ENCODE data around the gene PRMT1.
A peak's percentile ranks its signal among the peaks of the same experiment; 100 is the strongest.

The PRMT1 gene

GRCh38 chr19:49669516-49669915 lies 7.6 kb upstream of the PRMT1 start:
- CTCF ChIA-PET = interaction anchor here (4.8 kb wide), 1 partner anchor 162 kb away, joined by 26 read pairs; no protein-coding TSS in a partner anchor
- Mint-ChIP-seq H3K9me3 (no peaks in the 10 kb centered on the region), H3K27ac (no peak overlapping the region), H3K36me3 (peaks cover 34% of the 10 kb centered on the region), H3K4me1 (peaks cover 32% of the 10 kb centered on the region), H3K27me3 (no peaks in the 10 kb centered on the region), H3K4me3 (no peak overlapping the region)
- no peak for DNase-seq

DNA sequence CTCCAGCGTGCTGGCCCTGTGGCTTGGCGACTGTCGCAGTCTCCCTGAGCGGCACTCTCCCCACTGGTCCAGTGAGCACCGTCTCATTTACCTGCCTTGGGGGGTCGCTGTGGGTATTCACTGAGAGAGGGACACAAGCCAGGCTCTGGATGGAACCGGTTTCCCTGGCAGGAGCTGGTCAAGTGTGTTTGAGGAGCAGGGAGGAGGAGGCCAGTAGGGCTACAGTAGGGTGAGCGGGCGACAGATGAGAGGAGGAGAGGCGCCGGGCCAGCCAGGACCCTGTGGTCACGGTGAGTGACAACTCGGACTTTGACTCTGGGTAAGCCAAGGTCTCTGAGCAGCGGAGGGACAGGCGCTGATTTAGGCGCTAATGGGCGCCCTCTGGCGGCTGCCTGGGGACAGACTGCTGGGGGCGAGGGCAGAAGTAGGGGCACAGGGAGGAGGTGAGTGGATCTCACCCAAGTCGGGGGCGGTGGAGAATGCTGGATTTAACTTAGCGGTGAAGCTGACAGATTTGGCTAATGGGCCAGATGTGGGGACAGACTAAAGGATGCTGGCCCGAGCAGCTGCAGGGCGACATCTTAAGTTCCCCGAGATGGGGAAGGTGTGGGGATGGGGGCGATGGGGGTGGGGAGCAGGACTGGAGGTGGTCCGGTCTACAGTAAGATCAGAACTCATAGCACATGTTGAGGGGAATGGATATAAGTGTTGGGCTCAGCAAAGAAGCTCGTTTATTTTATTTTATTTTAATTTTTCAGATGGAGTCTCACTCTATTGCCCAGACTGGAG lies 4.7 kb upstream of the PRMT1 start:
- peak; percentile 82 for DNase-seq
- Mint-ChIP-seq H3K4me3 (no peak overlapping the region), H3K27ac (no peak overlapping the region), H3K27me3 (no peaks in the 10 kb centered on the region), H3K9me3 (no peaks in the 10 kb centered on the region), H3K4me1 (peaks cover 26% of the 10 kb centered on the region), H3K36me3 (peaks cover 22% of the 10 kb centered on the region)
- CTCF ChIA-PET = interaction anchor here (0.7 to 4.8 kb wide), 14 partner anchors 8 to 170 kb away, joined by 3 to 26 read pairs (median 4); partner anchors contain the start of genes NOSIP, PRRG2 and RRAS

GRCh38 chr19:49676136-49676783 lies 811 bp upstream of the PRMT1 start:
- H3K36me3 Mint-ChIP-seq = peaks cover 12% of the 10 kb centered on the region
- no peak for DNase-seq
- H3K4me3 Mint-ChIP-seq = peak overlapping the region; percentile 90
- H3K9me3 Mint-ChIP-seq = no peaks in the 10 kb centered on the region
- CTCF ChIA-PET = interaction anchor here (0.9 to 7.4 kb wide), 7 partner anchors 8 to 450 kb away, joined by 3 to 78 read pairs (median 5); partner anchors contain the start of genes RRAS and SCAF1
- H3K27me3 Mint-ChIP-seq = no peaks in the 10 kb centered on the region
- peaks cover 44% of the 10 kb centered on the region for H3K4me1 Mint-ChIP-seq
- peak overlapping the region; percentile 97 for H3K27ac Mint-ChIP-seq

GRCh38 chr19:49676784-49677230 lies 264 bp upstream of the PRMT1 start:
- peaks cover 42% of the 10 kb centered on the region for H3K4me1 Mint-ChIP-seq
- H3K27ac Mint-ChIP-seq = peak overlapping the region; percentile 97
- no peaks in the 10 kb centered on the region for H3K27me3 Mint-ChIP-seq
- H3K4me3 Mint-ChIP-seq = peak overlapping the region; percentile 90
- H3K36me3 Mint-ChIP-seq = peaks cover 11% of the 10 kb centered on the region
- no peaks in the 10 kb centered on the region for H3K9me3 Mint-ChIP-seq
- CTCF ChIA-PET = interaction anchor here (0.9 to 7.4 kb wide), 8 partner anchors 9 to 171 kb away, joined by 3 to 78 read pairs (median 4); partner anchors contain the start of genes RRAS and SCAF1
- peak; percentile 99 for DNase-seq

DNA sequence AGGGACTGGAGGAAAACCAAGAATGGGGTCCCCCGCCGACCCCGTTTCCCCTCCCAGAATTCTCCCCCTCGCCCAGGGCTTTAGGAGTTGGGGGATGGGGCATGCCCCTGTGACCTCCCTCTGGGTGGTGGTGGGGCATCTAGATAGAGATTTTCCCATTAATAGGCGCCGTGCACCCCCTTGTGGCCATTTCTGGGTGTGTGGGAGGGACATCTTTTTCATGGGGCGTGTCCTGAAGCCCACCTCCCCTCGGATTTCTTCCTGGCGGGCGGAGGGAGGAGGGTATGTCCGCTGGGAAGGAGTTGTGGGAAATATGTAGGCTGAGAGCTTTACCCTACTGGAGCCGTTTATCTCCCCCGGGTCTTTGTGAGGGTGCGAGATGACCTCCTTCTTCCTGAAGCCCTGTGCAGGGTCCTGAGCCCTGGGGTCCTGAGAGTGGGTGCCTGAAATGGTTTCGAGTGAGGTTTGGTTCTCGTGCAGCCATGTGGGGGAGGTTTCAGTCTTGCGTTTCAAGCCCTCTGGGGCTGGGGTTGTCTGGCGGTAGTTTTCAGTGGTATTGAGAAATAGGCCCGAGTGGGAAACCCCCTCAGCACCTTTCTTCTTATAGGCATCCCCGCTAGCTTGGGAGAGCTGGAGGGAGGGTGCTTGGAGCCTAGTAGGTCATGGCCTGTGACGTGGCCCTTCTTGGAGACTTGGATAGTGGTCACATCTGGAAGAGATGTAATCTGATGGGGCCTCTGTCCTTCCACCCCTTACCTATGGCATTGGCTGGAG lies 1.0 kb downstream of the PRMT1 start:
- no peaks in the 10 kb centered on the region for H3K9me3 Mint-ChIP-seq
- H3K4me1 Mint-ChIP-seq = peaks cover 36% of the 10 kb centered on the region
- peak overlapping the region; percentile 90 for H3K27ac Mint-ChIP-seq
- H3K4me3 Mint-ChIP-seq = peak overlapping the region; percentile 83
- H3K36me3 Mint-ChIP-seq = peaks cover 12% of the 10 kb centered on the region
- DNase-seq = peak; percentile 88
- H3K27me3 Mint-ChIP-seq = no peaks in the 10 kb centered on the region
- CTCF ChIA-PET = interaction anchor here (0.5 to 7.4 kb wide), 12 partner anchors 8 to 201 kb away, joined by 3 to 78 read pairs (median 3); partner anchors contain the start of genes NOSIP, PRRG2, RCN3 and RRAS

DNA sequence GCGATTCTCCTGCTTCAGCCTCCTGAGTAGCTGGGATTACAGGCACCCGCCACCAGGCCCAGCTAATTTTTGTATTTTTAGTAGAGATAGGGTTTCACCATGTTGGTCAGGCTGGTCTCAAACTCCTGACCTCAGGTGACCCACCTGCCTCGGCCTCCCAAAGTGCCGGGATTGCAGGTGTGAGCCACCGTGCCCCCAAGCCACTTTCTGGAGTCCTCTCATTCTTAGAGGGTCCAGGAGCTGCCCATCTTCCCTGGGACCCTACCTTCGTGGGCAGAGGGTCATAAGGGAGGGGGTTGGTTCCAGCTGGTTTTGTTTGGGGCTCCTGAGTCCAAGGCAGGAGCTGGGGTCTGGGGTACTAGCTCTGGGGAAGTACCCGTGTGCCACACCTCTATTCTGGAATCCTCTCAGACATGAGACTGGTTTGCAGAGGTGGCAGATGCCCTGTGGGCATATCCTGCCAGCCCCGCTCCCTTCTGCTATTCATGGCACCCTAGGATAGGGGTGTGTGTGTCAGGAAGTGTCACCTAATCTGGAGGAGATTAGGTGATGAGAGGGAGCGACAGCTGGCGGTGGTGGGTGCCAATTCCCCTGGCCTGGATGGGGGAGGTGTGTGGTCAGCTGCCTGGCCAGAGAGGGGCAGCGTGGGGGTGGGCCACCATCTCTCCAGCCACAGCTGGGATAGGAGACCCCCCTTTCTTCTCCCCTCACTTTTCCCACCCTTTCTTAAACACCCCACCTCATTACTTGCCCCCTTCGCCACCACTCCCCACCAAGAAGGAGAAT lies 2.1 kb downstream of the PRMT1 start:
- peaks cover 18% of the 10 kb centered on the region for H3K36me3 Mint-ChIP-seq
- H3K27me3 Mint-ChIP-seq = no peaks in the 10 kb centered on the region
- peaks cover 36% of the 10 kb centered on the region for H3K4me1 Mint-ChIP-seq
- H3K9me3 Mint-ChIP-seq = no peaks in the 10 kb centered on the region
- H3K4me3 Mint-ChIP-seq = no peak overlapping the region
- CTCF ChIA-PET = interaction anchor here (0.9 to 7.4 kb wide), 7 partner anchors 7 to 202 kb away, joined by 3 to 78 read pairs (median 3); no protein-coding TSS in a partner anchor
- H3K27ac Mint-ChIP-seq = peak overlapping the region; percentile 19
- no peak for DNase-seq

GRCh38 chr19:49679771-49680413 lies 2.8 kb downstream of the PRMT1 start:
- Mint-ChIP-seq H3K27ac (no peak overlapping the region), H3K36me3 (peaks cover 22% of the 10 kb centered on the region), H3K9me3 (no peaks in the 10 kb centered on the region), H3K4me1 (peaks cover 36% of the 10 kb centered on the region), H3K27me3 (no peaks in the 10 kb centered on the region), H3K4me3 (peak overlapping the region; percentile 21)
- CTCF ChIA-PET = interaction anchor here (1.8 to 7.4 kb wide), 3 partner anchors 110 to 175 kb away, joined by 6 to 78 read pairs (median 42); no protein-coding TSS in a partner anchor
- DNase-seq = no peak

DNA sequence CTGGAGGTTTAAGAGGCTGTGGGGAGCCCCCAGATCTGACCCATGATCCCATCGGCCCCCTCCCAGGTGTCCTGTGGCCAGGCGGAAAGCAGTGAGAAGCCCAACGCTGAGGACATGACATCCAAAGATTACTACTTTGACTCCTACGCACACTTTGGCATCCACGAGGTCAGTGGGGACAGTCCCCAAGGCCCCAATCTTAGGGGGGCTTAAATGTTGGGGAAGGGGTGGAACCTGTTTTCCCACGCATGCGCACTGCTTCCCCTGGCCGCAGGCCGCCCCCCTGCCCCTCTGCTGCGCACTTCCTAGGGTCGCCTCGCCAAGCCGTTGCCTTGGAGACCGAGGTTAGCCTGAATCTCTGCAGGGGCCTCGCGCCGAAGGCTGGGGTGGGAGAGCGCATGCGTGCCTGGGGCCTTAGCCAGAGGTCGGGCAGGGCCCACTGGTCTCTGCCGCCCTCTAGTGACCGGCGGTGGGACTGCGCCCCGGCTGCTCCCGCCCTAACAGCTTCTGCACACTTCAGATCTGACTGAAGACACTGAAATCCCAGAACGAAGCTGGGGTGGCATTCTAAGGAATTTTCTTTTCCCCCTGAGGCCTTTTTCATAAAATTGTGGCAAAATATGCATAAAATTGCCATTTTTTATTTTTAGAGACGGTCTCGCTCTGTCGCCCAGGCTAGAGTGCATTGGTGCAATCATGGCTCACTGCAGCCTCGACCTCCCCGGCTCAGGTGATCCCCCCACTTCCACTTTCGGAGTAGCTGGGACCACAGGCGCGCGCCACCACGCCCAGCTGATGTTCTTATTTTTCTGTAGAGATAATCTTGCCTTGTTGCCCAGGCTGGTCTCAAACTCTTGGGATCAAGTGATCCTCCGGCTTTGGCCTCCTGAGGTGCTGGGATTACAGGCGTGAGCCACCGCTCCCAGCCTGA lies 3.6 kb downstream of the PRMT1 start:
- Mint-ChIP-seq H3K36me3 (peaks cover 30% of the 10 kb centered on the region), H3K4me3 (peak overlapping the region; percentile 21), H3K9me3 (no peaks in the 10 kb centered on the region), H3K27me3 (no peaks in the 10 kb centered on the region), H3K27ac (peak overlapping the region; percentile 19), H3K4me1 (peaks cover 36% of the 10 kb centered on the region)
- peak; percentile 95 for DNase-seq
- CTCF ChIA-PET = interaction anchor here (0.5 to 7.4 kb wide), 12 partner anchors 9 to 212 kb away, joined by 3 to 78 read pairs (median 3); partner anchors contain the start of genes PRRG2 and RRAS

- no peaks in the 10 kb centered on the region for H3K9me3 Mint-ChIP-seq
- peaks cover 31% of the 10 kb centered on the region for H3K36me3 Mint-ChIP-seq
- no peak overlapping the region for H3K4me3 Mint-ChIP-seq
- CTCF ChIA-PET = interaction anchor here (0.6 to 7.4 kb wide), 3 partner anchors 10 to 250 kb away, joined by 4 to 78 read pairs (median 6); no protein-coding TSS in a partner anchor
- H3K27me3 Mint-ChIP-seq = no peaks in the 10 kb centered on the region
- H3K4me1 Mint-ChIP-seq = peaks cover 27% of the 10 kb centered on the region
- H3K27ac Mint-ChIP-seq = no peak overlapping the region
- DNase-seq = no peak
These were observed 4.8 kb downstream of the PRMT1 start for GRCh38 chr19:49681830-49682229.

DNA sequence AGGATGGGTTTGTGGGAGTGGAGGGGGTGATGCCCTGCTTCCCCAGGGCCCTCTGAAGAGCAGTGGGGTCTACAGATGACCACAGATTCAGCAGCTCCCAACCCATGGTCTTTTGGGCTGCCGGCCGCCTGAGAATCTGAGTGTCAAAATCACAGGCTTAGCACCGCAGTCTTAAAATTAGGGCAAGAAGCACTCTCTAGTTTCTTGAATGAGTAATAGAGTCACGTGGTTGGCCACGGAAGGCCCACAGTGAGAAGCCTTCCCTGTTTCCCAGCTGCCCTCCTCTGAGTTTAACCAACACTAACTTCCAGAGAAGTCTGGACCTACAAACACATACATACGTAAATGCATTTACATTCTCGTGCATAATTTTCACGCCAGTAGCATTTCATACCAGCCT lies 5.2 kb downstream of the PRMT1 start:
- Mint-ChIP-seq H3K27me3 (no peaks in the 10 kb centered on the region), H3K4me3 (no peak overlapping the region), H3K9me3 (no peaks in the 10 kb centered on the region), H3K27ac (no peak overlapping the region), H3K4me1 (peaks cover 30% of the 10 kb centered on the region), H3K36me3 (peaks cover 35% of the 10 kb centered on the region)
- no peak for DNase-seq
- CTCF ChIA-PET = no interaction called here

GRCh38 chr19:49683814-49684250 lies 6.8 kb downstream of the PRMT1 start:
- Mint-ChIP-seq H3K27ac (no peak overlapping the region), H3K4me1 (peaks cover 25% of the 10 kb centered on the region)
- CTCF ChIA-PET = no interaction called here

More at GRCh38 chr19:49683814-49684250, 6.8 kb downstream of the PRMT1 start:
- H3K4me3 Mint-ChIP-seq = no peak overlapping the region
- no peaks in the 10 kb centered on the region for H3K27me3 Mint-ChIP-seq
- no peak for DNase-seq
- peaks cover 44% of the 10 kb centered on the region for H3K36me3 Mint-ChIP-seq
- no peaks in the 10 kb centered on the region for H3K9me3 Mint-ChIP-seq

Measured in activated naive CD4-positive, alpha-beta T cell treated with anti-CD3 and anti-CD28 coated beads, Interleukin-2, amount 10 ng/mL, durations not matched to agents 7 days and 5 days (primary cell).